RWPE2 (cell line): ENCODE results near the gene SCIN.

ENCODE experiments used
- ATAC-seq: fragments of 200-7000 bp; cut with Tn5 transposase; 3 replicates; pipeline ENCODE4 v1.9.1; 2021; ENCODE audit warnings: low read depth
- DNase-seq: peaks from one replicate; pipeline ENCODE4 v3.0.0-alpha.2; 2020; ENCODE audit warnings: low spot score
- H3K27ac ChIP-seq: fragments of 450-650 bp; 2 replicates; pipeline ENCODE4 v1.5.1; 2017; ENCODE audit warnings: mild to moderate bottlenecking; ENCODE audit not compliant: poor library complexity, severe bottlenecking
- H3K27me3 ChIP-seq: fragments of 250-450 bp; sonication (Bioruptor Pico); 2 replicates; pipeline ENCODE4 v1.5.1; 2021; ENCODE audit warnings: mild to moderate bottlenecking, moderate library complexity; ENCODE audit not compliant: insufficient read depth, poor library complexity, severe bottlenecking
- H3K36me3 ChIP-seq: fragments of 250-450 bp; sonication (Bioruptor Pico); 2 replicates; pipeline ENCODE4 v1.5.1; 2020; ENCODE audit warnings: low read depth, mild to moderate bottlenecking, moderate library complexity
- H3K4me1 ChIP-seq: fragments of 250-450 bp; sonication (Bioruptor Pico); 2 replicates; pipeline ENCODE4 v1.5.1; 2021; ENCODE audit warnings: mild to moderate bottlenecking, moderate library complexity; ENCODE audit not compliant: insufficient read depth, poor library complexity, severe bottlenecking
- H3K4me3 ChIP-seq: fragments of 250-450 bp; sonication (Bioruptor Pico); 2 replicates; pipeline ENCODE4 v1.5.1; 2021; ENCODE audit warnings: mild to moderate bottlenecking, moderate library complexity; ENCODE audit not compliant: severe bottlenecking
- H3K9me3 ChIP-seq: fragments of 250-450 bp; sonication (Bioruptor Pico); 2 replicates; pipeline ENCODE4 v1.5.1; 2021; ENCODE audit warnings: mild to moderate bottlenecking, moderate library complexity; ENCODE audit not compliant: severe bottlenecking
- TF ChIP-seq, protein P1 (sequence below): fragments of 450-650 bp; IDR thresholded peaks from one replicate; pipeline ENCODE4 v1.5.1; 2017; ENCODE audit warnings: mild to moderate bottlenecking, moderate library complexity; ENCODE audit not compliant: poor library complexity, severe bottlenecking

Gene SCIN

DNA sequence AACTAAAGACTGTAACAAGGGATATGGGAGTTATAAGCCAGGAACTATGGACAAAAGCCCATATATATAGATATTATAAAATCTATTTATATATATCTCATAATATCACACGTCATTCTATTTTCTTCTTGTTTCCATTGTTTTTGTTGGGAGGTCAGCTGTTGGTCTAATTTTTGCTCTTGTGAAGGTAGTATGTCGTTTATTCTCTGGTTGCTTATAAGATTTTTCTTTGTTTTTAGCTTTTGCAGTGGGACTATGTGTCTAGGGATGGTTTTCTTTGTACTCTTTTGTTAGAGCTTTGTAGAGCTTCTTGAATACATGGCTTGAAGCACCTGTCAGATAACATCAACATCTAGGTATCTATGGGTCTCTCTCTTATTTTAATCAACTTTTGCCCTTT is 130.9 kb downstream of the SCIN start:
- peaks cover 11% of the 10 kb centered on the region for H3K9me3 ChIP-seq
- H3K4me1 ChIP-seq, result peaks cover 14% of the 10 kb centered on the region
- H3K4me3 ChIP-seq, result no peak overlapping the region
- H3K36me3 ChIP-seq, result no peaks in the 10 kb centered on the region
- H3K27me3 ChIP-seq, result no peaks in the 10 kb centered on the region
- DNase-seq (no peak), ATAC-seq (no peak)
- no peak overlapping the region for H3K27ac ChIP-seq
- TF ChIP-seq, protein P1, sequence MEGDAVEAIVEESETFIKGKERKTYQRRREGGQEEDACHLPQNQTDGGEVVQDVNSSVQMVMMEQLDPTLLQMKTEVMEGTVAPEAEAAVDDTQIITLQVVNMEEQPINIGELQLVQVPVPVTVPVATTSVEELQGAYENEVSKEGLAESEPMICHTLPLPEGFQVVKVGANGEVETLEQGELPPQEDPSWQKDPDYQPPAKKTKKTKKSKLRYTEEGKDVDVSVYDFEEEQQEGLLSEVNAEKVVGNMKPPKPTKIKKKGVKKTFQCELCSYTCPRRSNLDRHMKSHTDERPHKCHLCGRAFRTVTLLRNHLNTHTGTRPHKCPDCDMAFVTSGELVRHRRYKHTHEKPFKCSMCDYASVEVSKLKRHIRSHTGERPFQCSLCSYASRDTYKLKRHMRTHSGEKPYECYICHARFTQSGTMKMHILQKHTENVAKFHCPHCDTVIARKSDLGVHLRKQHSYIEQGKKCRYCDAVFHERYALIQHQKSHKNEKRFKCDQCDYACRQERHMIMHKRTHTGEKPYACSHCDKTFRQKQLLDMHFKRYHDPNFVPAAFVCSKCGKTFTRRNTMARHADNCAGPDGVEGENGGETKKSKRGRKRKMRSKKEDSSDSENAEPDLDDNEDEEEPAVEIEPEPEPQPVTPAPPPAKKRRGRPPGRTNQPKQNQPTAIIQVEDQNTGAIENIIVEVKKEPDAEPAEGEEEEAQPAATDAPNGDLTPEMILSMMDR, result no peak

DNA sequence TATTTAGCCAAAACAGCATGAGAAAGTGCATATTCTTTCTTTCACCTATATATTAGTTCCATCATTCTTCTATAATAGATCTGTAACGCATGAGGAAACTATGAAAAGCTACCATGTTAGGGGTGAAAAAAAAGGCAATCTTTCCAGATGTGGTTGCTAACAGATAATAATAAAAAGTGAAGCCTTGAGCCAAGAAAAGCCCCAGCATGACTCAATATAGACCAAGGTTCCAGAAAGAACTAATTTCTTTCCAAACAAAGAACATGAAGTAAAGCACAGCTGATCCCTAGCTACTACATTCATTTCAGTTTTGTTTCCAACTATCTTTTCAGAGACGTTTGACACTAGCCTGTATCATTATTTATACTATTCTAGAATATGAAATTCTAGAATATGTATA is 133.4 kb downstream of the SCIN start:
- Histone ChIP-seq H3K36me3 (no peaks in the 10 kb centered on the region), H3K27ac (no peak overlapping the region), H3K4me3 (no peak overlapping the region), H3K4me1 (peaks cover 33% of the 10 kb centered on the region), H3K9me3 (peaks cover 11% of the 10 kb centered on the region), H3K27me3 (no peaks in the 10 kb centered on the region)
- DNase-seq, result no peak
- no peak for ATAC-seq
- TF ChIP-seq, protein P1, result no peak

DNA sequence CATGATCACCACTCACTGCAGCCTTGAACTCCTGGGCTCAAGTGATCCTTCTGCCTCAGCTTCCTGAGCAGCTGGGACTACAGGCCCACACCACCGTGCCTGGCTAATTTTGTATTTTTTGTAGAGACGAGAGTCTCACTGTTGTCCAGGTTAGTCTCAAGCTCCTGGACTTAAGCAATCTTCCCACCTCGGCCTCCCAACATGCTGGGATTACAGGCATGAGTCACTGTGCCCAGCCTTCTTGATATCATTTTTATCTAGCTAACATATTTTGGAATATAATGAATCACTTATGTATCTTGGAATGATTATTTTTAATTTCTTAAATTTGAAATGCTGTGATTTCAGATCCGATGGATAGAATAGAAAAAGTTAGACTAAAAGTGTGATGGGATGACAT is 135.4 kb downstream of the SCIN start:
- Histone ChIP-seq H3K27ac (peak overlapping the region; percentile 70), H3K4me3 (no peak overlapping the region), H3K36me3 (no peaks in the 10 kb centered on the region), H3K27me3 (no peaks in the 10 kb centered on the region), H3K9me3 (peaks cover 11% of the 10 kb centered on the region), H3K4me1 (peaks cover 51% of the 10 kb centered on the region)
- TF ChIP-seq, protein P1, result no peak
- peak; percentile 58 for ATAC-seq
- no peak for DNase-seq

DNA sequence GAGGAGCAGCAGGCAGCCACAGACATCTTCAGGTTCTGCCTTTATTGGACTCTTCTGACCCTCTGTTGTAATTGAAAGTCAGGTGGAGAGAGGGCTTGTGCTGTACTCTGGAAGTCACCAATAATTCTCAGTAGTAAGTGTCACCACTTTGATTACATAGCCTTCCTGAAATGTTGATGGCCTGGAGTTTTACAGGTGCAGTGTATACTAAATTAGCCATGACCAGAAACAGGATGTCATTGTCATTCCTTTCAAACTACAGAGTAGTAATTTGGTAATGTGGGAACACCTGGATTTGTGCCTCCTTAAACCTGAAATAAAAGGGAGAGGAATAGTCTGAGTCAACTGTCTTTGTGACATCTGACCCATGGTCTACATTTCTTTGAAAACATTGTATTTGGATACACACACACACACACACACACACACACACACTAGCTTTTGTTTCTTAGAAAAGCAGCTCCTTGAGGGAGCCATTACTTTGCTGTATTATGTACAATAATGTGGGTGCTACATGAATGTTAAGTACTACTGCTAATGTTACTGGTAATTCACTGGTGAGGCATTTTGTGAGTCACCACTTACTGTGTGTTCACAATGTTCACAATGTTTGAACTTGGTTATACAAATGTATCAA is 136.5 kb downstream of the SCIN start:
- peak overlapping the region; percentile 70 for H3K27ac ChIP-seq

DNA sequence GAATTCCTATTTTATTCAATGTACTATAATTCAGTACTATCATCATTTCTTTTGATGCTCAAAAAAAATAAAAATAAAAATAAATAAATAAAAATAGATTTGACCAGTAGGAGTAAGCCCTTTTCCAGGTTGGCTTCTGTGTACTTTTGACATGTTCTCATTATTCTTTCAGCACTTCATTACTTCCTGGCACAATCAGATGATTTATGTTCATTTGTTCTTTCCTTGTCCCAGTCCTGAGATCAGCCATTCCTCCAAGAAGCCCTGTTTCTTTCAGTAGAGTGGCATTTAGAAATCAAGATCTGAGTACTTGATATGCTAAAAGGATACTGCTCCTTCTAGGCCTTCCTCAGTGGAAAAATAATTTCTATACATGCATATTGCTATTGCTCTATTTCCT is 137.8 kb downstream of the SCIN start:
- no peaks in the 10 kb centered on the region for H3K27me3 ChIP-seq
- no peak overlapping the region for H3K4me3 ChIP-seq
- DNase-seq, result no peak
- no peaks in the 10 kb centered on the region for H3K9me3 ChIP-seq
- no peaks in the 10 kb centered on the region for H3K36me3 ChIP-seq
- peaks cover 65% of the 10 kb centered on the region for H3K4me1 ChIP-seq
- peak overlapping the region; percentile 70 for H3K27ac ChIP-seq
- TF ChIP-seq, protein P1, result no peak
- ATAC-seq, result no peak

More for the DNA sequence above, 136.5 kb downstream of the SCIN start:
- Histone ChIP-seq H3K36me3 (no peaks in the 10 kb centered on the region), H3K9me3 (peaks cover under 1% of the 10 kb centered on the region), H3K27me3 (no peaks in the 10 kb centered on the region), H3K4me1 (peaks cover 53% of the 10 kb centered on the region), H3K4me3 (no peak overlapping the region)
- DNase-seq, result no peak
- peak; percentile 91 for ATAC-seq
- TF ChIP-seq, protein P1, result no peak
